Measurements from ENCODE around the gene NTNG1.

The NTNG1 gene

GRCh38 chr1:107433635-107434360 lies 293.0 kb downstream of the NTNG1 start:
- Histone ChIP-seq H3K4me1 (peaks cover 0 to 6% (median 0%) of the 10 kb centered on the region in 10 experiments; a peak in 5 of 20 replicates), H3K36me3 (no peaks in the 10 kb centered on the region), H3K27ac (no peak overlapping the region), H3K9ac (no peak overlapping the region), H4K20me1 (no peaks in the 10 kb centered on the region), H3K4me3 (no peak overlapping the region), H3K4me2 (0 out of 22 replicates have a peak overlapping the region, but pooled peaks of 1 of the 11 experiments have one; percentile 2), H3K9me3 (replicated peaks in 1 of 11) (no peaks in the 10 kb centered on the region), H3K27me3 (no peaks in the 10 kb centered on the region)
- TF ChIP-seq Cebpa-rat (IDR thresholded peaks at IDR 0.05) = no peak

- Histone ChIP-seq H3K36me3 (no peaks in the 10 kb centered on the region), H3K4me1 (peaks cover 0 to 6% (median 0%) of the 10 kb centered on the region in 10 experiments; a peak in 5 of 20 replicates), H3K9ac (no peak overlapping the region), H3K9me3 (replicated peaks in 1 of 11) (no peaks in the 10 kb centered on the region), H3K4me3 (no peak overlapping the region), H3K4me2 (0 out of 22 replicates have a peak overlapping the region, but pooled peaks of 1 of the 11 experiments have one; percentile 2), H4K20me1 (no peaks in the 10 kb centered on the region), H3K27ac (no peak overlapping the region), H3K27me3 (no peaks in the 10 kb centered on the region)
- TF ChIP-seq Cebpa-rat (IDR thresholded peaks at IDR 0.05) = no peak
Measured at GRCh38 chr1:107434361-107434693, 293.5 kb downstream of the NTNG1 start.

- no peak overlapping the region for H3K4me2 ChIP-seq
Measured at GRCh38 chr1:107436552-107437241, 295.9 kb downstream of the NTNG1 start.

GRCh38 chr1:107439567-107439966 lies 298.7 kb downstream of the NTNG1 start:
- H3K4me2 ChIP-seq = 0 out of 22 replicates have a peak overlapping the region, but pooled peaks of 1 of the 11 experiments have one; percentile 21
- no peak overlapping the region for H3K27ac ChIP-seq
- H3K4me3 ChIP-seq = no peak overlapping the region
- no peaks in the 10 kb centered on the region for H3K36me3 ChIP-seq
- H3K9me3 ChIP-seq (replicated peaks in 1 of 11) = no peaks in the 10 kb centered on the region
- peaks cover 0 to 9% (median 8%) of the 10 kb centered on the region in 10 experiments; a peak in 11 of 20 replicates for H3K4me1 ChIP-seq
- no peak overlapping the region for H3K9ac ChIP-seq
- H4K20me1 ChIP-seq = no peaks in the 10 kb centered on the region
- H3K27me3 ChIP-seq = no peaks in the 10 kb centered on the region
- TF ChIP-seq Cebpa-rat (IDR thresholded peaks at IDR 0.05) = no peak

More at GRCh38 chr1:107436552-107437241, 295.9 kb downstream of the NTNG1 start:
- no peaks in the 10 kb centered on the region for H3K36me3 ChIP-seq
- no peak for TF ChIP-seq Cebpa-rat (IDR thresholded peaks at IDR 0.05)
- H3K27me3 ChIP-seq = no peaks in the 10 kb centered on the region
- H3K27ac ChIP-seq = no peak overlapping the region
- H3K9me3 ChIP-seq (replicated peaks in 1 of 11) = no peaks in the 10 kb centered on the region
- H3K4me3 ChIP-seq = no peak overlapping the region
- no peaks in the 10 kb centered on the region for H4K20me1 ChIP-seq
- no peak overlapping the region for H3K9ac ChIP-seq
- H3K4me1 ChIP-seq = peaks cover 0 to 6% (median 0%) of the 10 kb centered on the region in 10 experiments; a peak in 5 of 20 replicates

- Histone ChIP-seq H3K36me3 (no peaks in the 10 kb centered on the region), H3K27me3 (no peaks in the 10 kb centered on the region), H3K9me3 (replicated peaks in 1 of 11) (no peaks in the 10 kb centered on the region), H3K27ac (no peak overlapping the region), H3K4me2 (peak overlapping the region; percentile 1 to 37 (median 13); a peak in 15 of 22 replicates), H3K4me3 (no peak overlapping the region), H4K20me1 (no peaks in the 10 kb centered on the region), H3K9ac (no peak overlapping the region), H3K4me1 (peaks cover 0 to 15% (median 7%) of the 10 kb centered on the region in 10 experiments; a peak in 12 of 20 replicates)
- no peak for TF ChIP-seq Cebpa-rat (IDR thresholded peaks at IDR 0.05)
Measured at GRCh38 chr1:107442551-107442950, 301.7 kb downstream of the NTNG1 start.

GRCh38 chr1:107443027-107443426 lies 302.2 kb downstream of the NTNG1 start:
- Histone ChIP-seq H3K9me3 (replicated peaks in 1 of 11) (no peaks in the 10 kb centered on the region), H3K4me2 (peak overlapping the region; percentile 1 to 37 (median 13); a peak in 13 of 22 replicates), H4K20me1 (no peaks in the 10 kb centered on the region), H3K4me1 (peaks cover 0 to 15% (median 7%) of the 10 kb centered on the region in 10 experiments; a peak in 12 of 20 replicates), H3K4me3 (no peak overlapping the region), H3K27me3 (no peaks in the 10 kb centered on the region), H3K9ac (no peak overlapping the region), H3K36me3 (no peaks in the 10 kb centered on the region), H3K27ac (no peak overlapping the region)
- no peak for TF ChIP-seq Cebpa-rat (IDR thresholded peaks at IDR 0.05)

GRCh38 chr1:107443860-107444259 lies 303.0 kb downstream of the NTNG1 start:
- TF ChIP-seq Cebpa-rat (IDR thresholded peaks at IDR 0.05) = no peak
- Histone ChIP-seq H3K27ac (no peak overlapping the region), H3K9ac (no peak overlapping the region), H3K9me3 (replicated peaks in 1 of 11) (no peaks in the 10 kb centered on the region), H3K27me3 (no peaks in the 10 kb centered on the region), H3K4me3 (no peak overlapping the region), H3K36me3 (no peaks in the 10 kb centered on the region), H3K4me1 (peaks cover 0 to 15% (median 7%) of the 10 kb centered on the region in 10 experiments; a peak in 12 of 20 replicates), H4K20me1 (no peaks in the 10 kb centered on the region), H3K4me2 (no peak overlapping the region)

- Histone ChIP-seq H3K9ac (no peak overlapping the region), H3K4me3 (no peak overlapping the region), H3K9me3 (replicated peaks in 1 of 11) (no peaks in the 10 kb centered on the region), H3K4me1 (peaks cover 0 to 18% (median 7%) of the 10 kb centered on the region in 10 experiments; a peak in 12 of 20 replicates), H3K27ac (no peak overlapping the region), H3K4me2 (no peak overlapping the region), H3K36me3 (no peaks in the 10 kb centered on the region), H4K20me1 (no peaks in the 10 kb centered on the region), H3K27me3 (no peaks in the 10 kb centered on the region)
- TF ChIP-seq Cebpa-rat (IDR thresholded peaks at IDR 0.05) = no peak
Measured at GRCh38 chr1:107444302-107444701, 303.5 kb downstream of the NTNG1 start.

GRCh38 chr1:107449326-107449725 lies 308.5 kb downstream of the NTNG1 start:
- Histone ChIP-seq H3K27me3 (no peaks in the 10 kb centered on the region), H3K9ac (no peak overlapping the region), H3K4me3 (no peak overlapping the region), H3K9me3 (replicated peaks in 1 of 11) (peaks cover 0 to 21% (median 8%) of the 10 kb centered on the region in 11 experiments; a peak in 9 of 22 replicates), H3K36me3 (no peaks in the 10 kb centered on the region), H4K20me1 (no peaks in the 10 kb centered on the region), H3K4me2 (peak overlapping the region in 2 of 11 experiments; percentile 69 to 70; a peak in 2 of 22 replicates), H3K4me1 (peaks cover 21 to 52% (median 37%) of the 10 kb centered on the region in 10 experiments), H3K27ac (no peak overlapping the region)
- TF ChIP-seq Cebpa-rat (IDR thresholded peaks at IDR 0.05) = no peak

Data from BLaER1 treated with 17β-estradiol and CSF1 and Interleukin-3, amounts not matched to agents 10 nM and 100 nM (cell line).